ENCODE measurements around the gene NFATC2.
"Not testable (repeated sequence)": the region's sequence is repeated elsewhere in the genome, so short reads cannot be mapped to it uniquely, and the experiment has no call there.

NFATC2 gene

DNA sequence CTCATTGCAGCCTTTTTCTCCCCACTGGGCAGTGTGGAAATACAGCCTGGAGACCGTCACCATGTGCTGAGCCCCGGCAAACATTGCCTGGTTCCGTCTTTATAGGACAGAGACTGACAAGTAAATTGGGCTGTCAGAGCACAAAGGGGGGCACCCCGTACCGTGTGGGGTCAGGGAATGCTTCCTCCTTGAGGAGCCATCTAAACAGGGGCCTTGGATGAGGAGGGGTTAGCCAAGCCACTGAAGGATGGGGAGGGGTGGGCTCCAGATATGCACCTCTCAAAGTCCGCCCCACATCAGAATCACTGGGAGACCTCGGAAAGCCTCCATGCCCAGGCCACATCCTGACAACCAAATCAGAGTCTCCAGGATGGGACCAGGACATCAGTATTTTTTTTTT lies 73.9 kb downstream of the NFATC2 start:
- DNase-seq: no peak
- in situ Hi-C loops (cut with HindIII; ENCODE audit: low pct_ligation_motif_present, low pct_unique_long_range_greater_than_20kb, low sequenced_read_pairs): no loop called here

DNA sequence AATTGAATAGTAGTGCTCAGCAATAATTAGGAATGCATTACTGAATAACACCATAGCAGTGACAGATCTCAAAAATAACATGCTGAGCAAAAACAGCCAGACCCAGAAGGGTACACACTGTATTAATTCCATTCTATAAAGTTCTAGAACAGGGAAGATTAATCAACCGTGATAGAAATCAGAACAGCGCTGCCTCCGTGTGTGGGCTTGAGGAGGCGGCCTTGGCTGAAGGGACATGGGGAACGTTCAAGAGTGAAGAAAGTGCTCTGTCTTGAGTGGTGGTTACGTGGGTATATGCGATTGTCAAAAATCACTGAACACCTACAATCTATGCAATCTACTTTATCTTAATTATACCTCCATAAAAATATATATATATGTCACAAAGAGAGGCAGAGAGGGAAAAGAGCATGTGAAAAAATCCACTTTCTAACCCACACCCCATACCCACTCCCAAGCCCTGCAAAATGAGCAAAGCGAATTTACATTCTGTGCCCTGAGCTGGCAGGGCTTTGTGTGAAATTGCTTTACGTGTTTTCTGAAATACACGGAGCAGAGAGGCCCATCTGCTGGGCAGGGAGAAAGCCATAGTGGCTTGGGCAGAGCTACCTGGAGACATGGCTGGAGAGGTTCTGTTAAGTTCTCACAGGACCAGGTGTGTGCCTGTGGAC lies 74.4 kb downstream of the NFATC2 start:
- no peak for DNase-seq
- in situ Hi-C loops (cut with HindIII; ENCODE audit: low pct_ligation_motif_present, low pct_unique_long_range_greater_than_20kb, low sequenced_read_pairs): no loop called here

DNA sequence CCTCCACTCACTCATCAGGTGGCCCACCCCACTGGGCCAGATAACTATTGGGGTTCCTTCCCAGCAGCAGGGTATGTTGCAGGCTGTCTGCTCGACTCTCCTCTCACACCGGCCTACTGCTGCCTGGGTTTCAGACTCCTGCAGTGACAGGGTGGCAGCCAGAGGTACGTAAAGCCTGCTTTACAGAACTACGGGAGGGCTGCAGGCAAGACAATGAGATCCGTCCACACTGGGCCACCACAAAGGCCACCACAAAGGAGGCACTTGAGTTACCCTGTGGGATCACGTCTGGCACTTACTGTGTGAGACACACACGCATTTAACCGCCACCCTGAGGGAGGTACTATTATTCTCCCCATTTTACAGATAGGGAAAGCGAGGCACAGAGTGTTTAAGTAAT lies 78.5 kb downstream of the NFATC2 start:
- DNase-seq: no peak
- in situ Hi-C loops (cut with HindIII; ENCODE audit: low pct_ligation_motif_present, low pct_unique_long_range_greater_than_20kb, low sequenced_read_pairs): no loop called here

DNA sequence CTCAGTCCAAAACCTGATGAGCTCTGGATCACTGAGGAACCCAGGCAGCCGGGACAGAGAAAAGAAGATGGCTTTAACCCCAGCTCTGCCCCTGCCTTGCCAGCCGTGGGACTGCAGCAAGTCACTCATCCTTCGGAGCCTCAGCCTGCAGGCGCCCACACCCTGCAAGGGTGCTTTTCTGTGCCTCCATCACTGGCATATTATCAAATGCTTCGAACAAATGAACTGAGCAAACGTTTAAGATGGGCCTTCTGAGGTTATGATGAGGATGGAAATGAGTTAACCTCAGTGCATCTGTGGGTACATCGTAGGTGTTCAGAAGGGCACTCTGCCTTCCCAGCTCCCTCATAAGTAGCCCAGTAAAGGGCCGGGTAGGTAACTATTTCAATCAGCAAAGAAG lies 79.0 kb downstream of the NFATC2 start:
- in situ Hi-C loops (cut with HindIII; ENCODE audit: low pct_ligation_motif_present, low pct_unique_long_range_greater_than_20kb, low sequenced_read_pairs): no loop called here
- no peak for DNase-seq

DNA sequence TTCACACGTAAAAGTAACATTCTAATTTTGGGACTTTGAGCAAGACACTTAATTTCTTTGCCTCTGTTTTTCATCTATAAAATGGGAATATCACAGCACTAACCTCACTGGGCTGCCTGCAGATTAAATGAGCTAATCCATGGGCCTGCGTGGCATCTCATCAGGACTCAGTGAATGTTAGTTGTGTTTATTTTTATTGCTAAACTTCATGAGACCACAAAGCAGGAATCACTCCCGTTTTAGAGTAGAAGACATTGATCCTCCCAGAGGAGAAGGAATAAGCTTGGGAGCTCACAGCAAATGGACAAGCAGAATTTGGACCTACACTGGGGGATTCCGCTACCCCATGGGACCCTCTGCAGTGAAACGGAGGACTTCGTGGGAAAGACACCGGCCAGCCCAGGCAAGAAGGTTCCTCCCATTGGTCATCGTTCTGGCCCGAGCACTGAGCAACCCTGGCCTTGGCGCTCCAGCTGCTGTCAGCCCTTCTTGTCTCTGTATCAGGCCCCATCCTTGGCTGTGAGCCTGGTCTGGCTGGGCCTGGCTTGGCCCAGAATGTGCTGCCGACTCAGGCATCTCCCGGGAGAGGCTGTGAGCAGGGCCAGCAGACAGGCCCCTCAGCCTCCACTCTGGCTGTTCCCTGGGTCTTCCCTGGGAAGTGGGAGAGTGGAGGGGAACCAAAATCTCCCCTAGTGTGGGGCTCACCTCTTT lies 79.8 kb downstream of the NFATC2 start:
- DNase-seq: no peak
- in situ Hi-C loops (cut with HindIII; ENCODE audit: low pct_ligation_motif_present, low pct_unique_long_range_greater_than_20kb, low sequenced_read_pairs): no loop called here

DNA sequence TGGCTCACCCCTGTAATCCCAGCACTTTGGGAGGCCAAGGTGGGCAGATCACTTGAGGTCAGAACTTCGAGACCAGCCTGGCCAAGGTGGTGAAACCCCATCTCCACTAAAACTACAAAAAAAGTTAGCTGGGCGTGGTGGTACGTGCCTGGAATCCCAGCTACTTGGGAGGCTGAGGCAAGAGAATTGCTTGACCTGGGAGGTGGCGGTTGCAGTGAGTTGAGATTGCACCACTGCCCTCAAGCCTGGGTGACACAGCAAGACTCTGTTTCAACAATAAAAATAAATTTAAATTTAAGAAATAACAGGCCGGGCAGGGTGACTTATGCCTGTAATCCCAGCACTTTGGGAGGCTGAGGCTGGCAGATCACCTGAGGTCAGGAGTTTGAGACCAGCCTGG lies 80.7 kb downstream of the NFATC2 start:
- in situ Hi-C loops (cut with HindIII; ENCODE audit: low pct_ligation_motif_present, low pct_unique_long_range_greater_than_20kb, low sequenced_read_pairs); DNase-seq: not testable (repeated sequence)

DNA sequence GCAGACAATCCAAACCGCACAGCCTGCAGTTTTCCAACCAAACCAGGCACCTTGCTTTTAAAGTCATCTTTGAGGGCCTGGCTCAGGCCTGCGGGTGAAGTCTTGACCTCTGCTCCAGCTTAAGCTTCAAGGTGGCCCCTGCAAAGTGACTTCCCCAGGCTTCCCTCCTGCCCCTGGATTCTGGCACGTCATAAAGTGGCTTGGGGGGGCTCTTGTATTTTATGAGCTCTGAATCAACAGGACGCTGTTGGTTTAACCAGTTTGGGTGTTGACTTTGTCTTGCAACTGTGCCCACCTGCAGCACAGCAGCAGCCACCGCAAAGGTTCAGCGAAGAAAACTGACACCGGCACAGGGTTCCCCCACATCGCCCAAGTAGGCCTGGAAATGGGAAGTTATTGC lies 81.2 kb downstream of the NFATC2 start:
- no peak for DNase-seq
- in situ Hi-C loops (cut with HindIII; ENCODE audit: low pct_ligation_motif_present, low pct_unique_long_range_greater_than_20kb, low sequenced_read_pairs): no loop called here

DNA sequence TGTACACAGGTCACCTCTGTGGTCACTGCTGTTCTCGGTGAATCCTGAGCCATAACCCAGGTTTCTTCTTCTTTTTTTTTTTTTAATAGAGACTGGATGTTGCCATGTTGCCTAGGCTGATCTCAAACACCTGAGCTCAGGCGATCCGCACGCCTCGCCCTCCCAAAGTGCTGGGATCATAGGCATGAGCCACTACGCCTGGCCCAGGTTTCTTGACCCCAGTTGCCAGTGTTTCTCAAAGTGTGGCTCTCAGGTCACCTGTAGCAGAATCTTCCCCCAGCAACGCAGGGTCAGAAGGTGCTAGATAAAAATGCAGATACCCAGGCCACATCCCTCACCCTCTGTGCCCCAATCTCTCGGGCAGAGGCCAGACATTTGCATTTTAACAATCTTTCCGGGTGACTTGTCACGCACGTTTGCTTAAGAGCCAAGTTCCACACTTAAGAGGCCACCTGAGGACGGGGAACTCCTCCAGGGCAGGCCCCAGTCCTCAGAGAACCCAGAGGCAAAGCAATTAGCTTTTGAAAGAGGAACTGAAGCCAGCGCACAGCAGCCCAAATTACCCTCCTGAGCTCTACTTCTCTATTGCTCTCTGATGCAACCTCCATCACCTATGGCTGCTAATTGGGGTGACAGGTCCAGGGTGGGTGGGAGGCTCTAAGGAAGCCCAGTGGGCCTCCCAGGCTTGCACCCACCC lies 81.8 kb downstream of the NFATC2 start:
- DNase-seq: no peak
- in situ Hi-C loops (cut with HindIII; ENCODE audit: low pct_ligation_motif_present, low pct_unique_long_range_greater_than_20kb, low sequenced_read_pairs): no loop called here

DNA sequence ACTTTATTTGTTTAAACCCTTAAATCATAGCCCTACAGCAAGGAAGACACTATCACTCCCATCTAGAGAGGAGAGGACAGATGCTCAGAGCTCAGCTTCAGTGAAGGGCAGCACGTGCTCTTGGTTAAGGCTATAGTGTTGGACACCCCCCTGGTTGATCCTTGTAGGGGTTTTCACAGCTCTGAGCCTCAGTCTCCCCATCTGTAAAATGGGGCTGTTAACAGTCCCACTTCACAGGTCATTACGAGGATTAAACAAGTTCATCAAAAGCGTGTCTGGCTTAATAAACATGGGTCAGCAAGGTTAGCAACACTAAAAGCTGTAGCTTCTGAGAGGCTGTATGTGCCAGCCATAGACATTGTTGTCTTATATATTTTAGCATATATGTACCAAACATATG lies 82.4 kb downstream of the NFATC2 start:
- DNase-seq: no peak
- in situ Hi-C loops (cut with HindIII; ENCODE audit: low pct_ligation_motif_present, low pct_unique_long_range_greater_than_20kb, low sequenced_read_pairs): no loop called here

DNA sequence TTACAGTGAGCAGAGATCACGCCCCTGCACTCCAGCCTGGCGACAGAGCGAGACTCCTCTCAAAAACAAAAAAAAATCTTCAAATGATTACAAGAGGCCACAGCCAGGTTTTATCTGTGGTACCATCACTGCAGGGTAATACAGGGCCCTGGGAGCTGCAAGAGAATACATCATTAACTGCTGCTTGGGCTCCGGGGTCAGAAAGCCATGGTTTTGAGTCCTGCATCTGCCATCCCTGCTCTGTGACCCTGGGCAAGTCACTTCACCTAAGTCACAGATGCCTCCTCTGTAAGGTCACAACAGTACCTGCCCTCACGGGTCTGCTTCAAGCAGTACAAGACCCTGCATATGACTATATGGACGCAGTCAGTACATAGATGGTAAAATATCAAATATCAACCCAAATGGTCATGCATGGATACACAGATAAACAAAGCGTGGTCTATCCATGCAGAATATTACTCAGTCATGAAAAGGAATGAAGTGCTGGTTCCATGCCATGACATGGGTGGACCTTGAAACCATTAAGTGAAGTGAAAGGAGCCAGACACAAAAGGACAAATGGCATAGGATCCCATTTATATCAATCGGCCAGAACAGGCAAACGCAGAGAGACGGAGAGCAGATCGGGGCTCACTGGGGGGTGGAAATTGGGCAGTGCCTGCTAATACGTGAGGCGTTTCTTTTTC lies 83.6 kb downstream of the NFATC2 start:
- DNase-seq: no peak
- in situ Hi-C loops (cut with HindIII; ENCODE audit: low pct_ligation_motif_present, low pct_unique_long_range_greater_than_20kb, low sequenced_read_pairs): no loop called here

DNA sequence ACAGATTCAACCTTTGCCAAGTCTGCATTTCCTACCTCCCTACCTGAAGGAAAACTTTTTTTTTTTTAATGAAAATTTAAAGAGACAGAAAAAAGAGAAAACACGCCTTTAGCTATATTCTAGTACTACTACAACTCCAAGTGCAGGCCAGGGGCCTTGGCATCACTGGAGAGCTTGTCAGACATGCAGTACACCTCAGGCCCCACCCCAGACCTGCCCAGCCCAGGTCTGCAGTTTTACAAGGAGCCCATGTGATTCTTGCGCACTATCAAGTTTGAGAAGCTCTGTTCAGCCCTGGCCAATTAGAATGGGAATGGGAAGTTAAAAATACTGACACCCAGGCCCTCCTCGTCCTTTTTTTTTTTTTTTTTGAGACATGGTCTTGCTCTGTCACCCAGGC lies 85.0 kb downstream of the NFATC2 start:
- in situ Hi-C loops (cut with HindIII; ENCODE audit: low pct_ligation_motif_present, low pct_unique_long_range_greater_than_20kb, low sequenced_read_pairs): no loop called here
- DNase-seq: no peak

DNA sequence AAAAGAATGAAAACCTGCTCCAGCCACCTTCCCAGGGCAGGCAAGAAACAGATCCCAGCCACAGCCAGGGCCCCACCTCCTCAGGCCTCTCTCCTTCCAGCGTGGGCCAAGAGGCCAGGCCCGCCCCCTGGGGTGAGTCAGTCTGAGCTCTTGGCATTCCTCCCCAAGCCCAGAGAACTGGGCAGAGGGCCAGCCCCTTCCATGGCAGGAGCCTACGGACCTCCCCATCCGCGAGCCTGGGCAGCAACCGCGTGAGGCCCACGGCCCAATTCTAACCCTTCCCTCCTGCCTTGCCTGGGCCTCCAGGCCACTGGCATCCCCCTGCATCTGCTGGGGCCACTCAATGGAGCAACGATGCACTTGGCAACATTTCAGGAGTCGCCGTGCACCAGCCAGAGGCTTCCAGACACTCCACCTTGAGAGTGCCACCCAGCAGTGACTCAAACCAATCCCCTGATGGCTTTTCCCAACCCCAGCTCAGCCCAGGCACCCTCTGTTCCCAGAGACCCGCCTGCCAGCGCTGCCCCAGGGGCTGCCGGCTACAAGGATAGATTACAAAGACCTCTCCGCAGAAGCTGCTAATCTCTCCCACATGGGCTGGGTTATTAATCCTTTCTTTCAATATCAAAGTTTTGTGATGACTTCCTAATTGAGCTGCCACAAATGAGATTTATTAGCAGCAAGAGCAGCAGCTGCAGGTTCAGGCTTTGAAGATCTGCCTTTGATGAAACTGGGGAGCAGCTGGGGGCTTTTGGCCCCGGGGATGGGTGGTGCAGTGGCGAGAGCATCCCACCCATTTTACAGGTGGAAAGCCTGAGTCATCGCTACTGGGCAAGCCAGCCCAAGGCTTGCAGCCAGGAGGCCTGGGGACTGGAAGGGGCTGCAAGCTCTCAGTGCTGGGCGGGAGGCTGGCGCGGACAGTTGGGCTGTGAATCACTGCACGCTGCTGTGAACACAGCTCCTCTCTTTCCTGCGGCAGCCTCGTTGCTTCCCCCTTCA lies 85.7 kb downstream of the NFATC2 start:
- peak; percentile 95 for DNase-seq
- in situ Hi-C loops (cut with HindIII; ENCODE audit: low pct_ligation_motif_present, low pct_unique_long_range_greater_than_20kb, low sequenced_read_pairs): no loop called here

DNA sequence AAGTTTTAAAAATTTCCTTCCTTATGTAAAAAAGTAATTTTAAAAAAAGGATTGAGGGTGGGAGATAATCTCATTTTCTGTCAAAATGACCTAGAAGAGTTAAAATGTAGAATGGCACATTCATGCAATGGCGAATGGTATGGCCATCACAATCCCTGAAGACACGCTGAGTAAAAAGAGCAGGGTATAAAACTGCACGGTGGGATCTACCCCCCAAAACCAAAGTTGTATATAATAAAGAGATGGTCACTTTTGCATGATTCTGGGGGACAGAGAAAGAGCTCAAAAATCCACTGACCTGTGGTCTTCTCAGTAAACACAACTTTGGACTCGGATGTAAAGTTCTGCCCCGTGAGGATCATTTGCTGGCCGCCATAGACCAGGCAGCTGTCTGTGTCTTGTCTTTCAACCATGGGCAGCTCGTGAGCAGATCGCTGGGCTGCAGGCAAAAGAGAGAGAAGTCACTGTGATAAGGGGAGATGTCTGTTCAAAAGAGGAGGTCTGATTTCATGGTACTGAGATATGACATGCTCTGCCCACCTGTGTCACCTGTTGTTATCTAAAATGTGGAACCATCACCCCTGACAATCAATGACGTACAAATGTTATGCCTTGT lies 88.2 kb downstream of the NFATC2 start:
- in situ Hi-C loops (cut with HindIII; ENCODE audit: low pct_ligation_motif_present, low pct_unique_long_range_greater_than_20kb, low sequenced_read_pairs): no loop called here
- no peak for DNase-seq

DNA sequence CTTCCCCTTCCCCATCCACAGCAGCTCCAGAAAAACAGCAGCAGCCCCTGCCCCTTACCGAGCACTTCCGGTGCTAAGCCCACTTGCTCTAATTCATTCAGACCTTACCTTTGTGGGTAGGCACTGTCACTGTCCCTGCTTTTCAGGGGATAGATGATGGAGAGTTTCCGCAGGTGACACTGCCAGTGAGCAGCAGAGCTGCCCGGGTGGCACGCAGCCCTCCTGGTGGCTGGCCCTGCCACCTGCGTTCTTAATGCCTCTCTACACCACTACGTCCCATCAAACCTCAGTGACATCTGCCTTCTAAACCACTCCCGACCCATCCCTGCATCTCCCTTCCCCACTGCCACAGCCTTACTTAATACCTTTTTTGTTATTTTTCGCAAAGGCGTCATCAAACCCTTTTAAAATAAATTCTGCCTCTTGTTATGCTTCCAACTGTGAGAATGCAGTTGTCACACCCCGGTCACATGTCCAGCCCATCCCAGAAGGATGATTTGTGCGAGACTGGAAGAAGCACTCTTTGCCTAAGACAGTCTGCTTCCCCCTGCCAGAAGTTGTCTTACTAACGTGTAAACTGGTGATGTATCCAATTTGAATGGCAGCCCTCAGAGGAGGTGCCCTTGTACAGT lies 89.7 kb downstream of the NFATC2 start:
- no peak for DNase-seq
- in situ Hi-C loops (cut with HindIII; ENCODE audit: low pct_ligation_motif_present, low pct_unique_long_range_greater_than_20kb, low sequenced_read_pairs): no loop called here

DNA sequence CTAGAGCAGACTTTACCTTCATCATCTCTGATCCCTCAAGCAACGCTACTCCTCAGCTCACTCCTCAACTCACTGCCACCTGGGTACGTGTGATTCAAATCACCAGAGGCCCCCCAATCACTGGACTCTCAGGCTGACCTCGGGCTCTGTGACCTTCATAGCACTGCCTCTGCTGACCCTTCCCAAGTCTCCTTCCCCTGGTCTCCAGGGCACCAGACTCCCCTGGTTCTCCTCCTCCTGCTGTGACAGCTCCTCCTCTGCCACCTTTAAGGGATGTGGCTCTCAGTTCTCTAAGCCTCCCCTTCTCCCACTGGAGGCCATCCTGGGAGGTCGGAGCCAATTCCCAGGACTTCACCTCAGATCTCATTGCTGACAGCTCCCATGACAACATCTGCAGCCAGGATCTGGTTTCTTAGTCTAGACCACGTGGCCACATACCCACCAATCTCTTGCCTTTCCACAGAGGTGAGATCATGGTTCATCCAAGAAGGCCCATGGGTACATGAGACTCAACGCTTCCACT lies 90.4 kb downstream of the NFATC2 start:
- in situ Hi-C loops (cut with HindIII; ENCODE audit: low pct_ligation_motif_present, low pct_unique_long_range_greater_than_20kb, low sequenced_read_pairs): no loop called here

DNA sequence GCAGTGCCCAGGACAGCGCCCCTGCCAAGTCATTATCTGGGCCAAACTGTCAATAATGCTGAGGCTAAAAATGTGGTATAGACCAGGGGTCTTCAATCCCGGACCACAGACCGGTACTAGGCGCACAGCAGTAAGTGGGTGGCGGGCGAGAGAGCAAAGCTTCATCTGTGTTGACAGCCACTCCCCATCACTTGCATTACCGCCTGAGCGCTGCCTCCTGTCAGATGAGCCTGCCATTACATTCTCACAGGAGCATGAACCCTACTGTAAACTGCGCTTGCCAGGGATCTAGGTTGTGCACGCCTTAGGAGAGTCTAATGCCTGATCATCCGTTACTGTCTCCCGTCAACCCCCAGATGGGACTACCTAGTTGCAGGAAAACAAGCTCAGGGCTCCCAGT lies 91.0 kb downstream of the NFATC2 start:
- no peak for DNase-seq
- in situ Hi-C loops (cut with HindIII; ENCODE audit: low pct_ligation_motif_present, low pct_unique_long_range_greater_than_20kb, low sequenced_read_pairs): no loop called here

More for the DNA sequence above, 90.4 kb downstream of the NFATC2 start:
- no peak for DNase-seq

DNA sequence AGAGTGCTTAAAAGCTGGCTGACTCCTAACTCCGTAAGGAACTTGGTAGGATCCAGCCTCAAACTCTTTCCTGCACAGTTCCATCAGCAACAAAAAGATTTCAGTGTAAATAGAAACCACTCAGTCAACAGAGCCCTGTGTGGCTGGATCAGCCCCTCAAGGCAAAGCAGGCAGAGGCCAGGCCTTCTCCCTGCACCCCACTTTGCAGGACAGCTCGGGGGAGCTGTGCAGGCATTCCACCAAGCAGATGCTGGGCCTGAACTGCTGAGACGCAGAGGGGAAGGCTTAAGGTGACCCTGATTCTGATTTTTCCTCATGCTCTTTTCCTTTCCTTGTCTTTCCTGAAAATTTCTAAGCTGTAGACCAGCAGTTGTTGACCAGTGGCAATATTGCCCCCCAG lies 91.5 kb downstream of the NFATC2 start:
- in situ Hi-C loops (cut with HindIII; ENCODE audit: low pct_ligation_motif_present, low pct_unique_long_range_greater_than_20kb, low sequenced_read_pairs): no loop called here
- no peak for DNase-seq

Data from ACHN (cell line).